GM21825 (cell line): ENCODE data around the gene SYCP2L.
"Not testable (repeated sequence)": the region's sequence is repeated elsewhere in the genome, so short reads cannot be mapped to it uniquely, and the experiment has no call there.

Experiments used
- ATAC-seq: cut with Tn5 transposase; IDR thresholded peaks from one replicate; pipeline ENCODE4 v1.9.1; 2021; ENCODE audit warnings: mild to moderate bottlenecking, moderate library complexity; ENCODE audit not compliant: unreplicated experiment

Gene SYCP2L

GRCh38 chr6:10877871-10878270, 9.0 kb upstream of the SYCP2L start:
- no peak for ATAC-seq

GRCh38 chr6:10880366-10880765, 6.5 kb upstream of the SYCP2L start:
- no peak for ATAC-seq

- ATAC-seq: not testable (repeated sequence)
Observed at GRCh38 chr6:10882253-10882630, 4.6 kb upstream of the SYCP2L start.

- no peak for ATAC-seq
Observed at GRCh38 chr6:10882657-10883171, 4.1 kb upstream of the SYCP2L start.

- ATAC-seq: no peak
Observed at GRCh38 chr6:10883312-10884244, 3.3 kb upstream of the SYCP2L start.

GRCh38 chr6:10884245-10884972, 2.4 kb upstream of the SYCP2L start:
- no peak for ATAC-seq

GRCh38 chr6:10886365-10886690, 524 bp upstream of the SYCP2L start:
- ATAC-seq: not testable (repeated sequence)

- ATAC-seq: no peak
Observed at GRCh38 chr6:10890151-10890550, 3.3 kb downstream of the SYCP2L start.

- ATAC-seq: no peak
Observed at GRCh38 chr6:10891960-10892359, 5.1 kb downstream of the SYCP2L start.

GRCh38 chr6:10894958-10895357, 8.1 kb downstream of the SYCP2L start:
- ATAC-seq: no peak

GRCh38 chr6:10896691-10897090, 9.8 kb downstream of the SYCP2L start:
- ATAC-seq: no peak

- peak; percentile 96 for ATAC-seq
Observed at GRCh38 chr6:10901770-10902169, 14.9 kb downstream of the SYCP2L start.

GRCh38 chr6:10904015-10904414, 17.2 kb downstream of the SYCP2L start:
- ATAC-seq: no peak

- ATAC-seq: no peak
Observed at GRCh38 chr6:10908228-10908627, 21.4 kb downstream of the SYCP2L start.

- ATAC-seq: not testable (repeated sequence)
Observed at GRCh38 chr6:10919520-10919919, 32.7 kb downstream of the SYCP2L start.

- no peak for ATAC-seq
Observed at GRCh38 chr6:10933126-10933525, 46.3 kb downstream of the SYCP2L start.

- no peak for ATAC-seq
Observed at GRCh38 chr6:10939840-10940239, 53.0 kb downstream of the SYCP2L start.

GRCh38 chr6:10945845-10946244, 59.0 kb downstream of the SYCP2L start:
- no peak for ATAC-seq

GRCh38 chr6:10947966-10948365, 61.1 kb downstream of the SYCP2L start:
- no peak for ATAC-seq

- ATAC-seq: no peak
Observed at GRCh38 chr6:10949579-10950490, 63.0 kb downstream of the SYCP2L start.
